Activated CD4-positive, alpha-beta T cell treated with anti-CD3 and anti-CD28 coated beads for 36 hours (primary cell): ENCODE measurements around the gene LHPP. TPM values are rescaled to one million over a fixed set of nuclear protein-coding genes. Genes with fewer than 3 reads are reported as not detected.
"Not testable (repeated sequence)": the region's sequence is repeated elsewhere in the genome, so short reads cannot be mapped to it uniquely, and the experiment has no call there.

Experiments
- ATAC-seq: fragments of 200-7000 bp; cut with Tn5 transposase; one replicate; pipeline ENCODE4 v1.10.0; 2021; ENCODE audit warnings: mild to moderate bottlenecking, moderate library complexity
- CTCF ChIA-PET: fragments of 350-600 bp; sonication (Branson Sonifier 250); formaldehyde crosslinking; loops from one replicate; lab custom pipeline; 2021; ENCODE audit warnings: antibody characterized with exemption; lab: Charles Lee
- POLR2A ChIA-PET: fragments of 350-600 bp; sonication (Branson Sonifier 250); formaldehyde crosslinking; loops from one replicate; lab custom pipeline; 2021; ENCODE audit warnings: antibody characterized with exemption, inconsistent platforms; lab: Charles Lee
- DNase-seq: peaks from one replicate; pipeline ENCODE4 v3.0.0-alpha.2; 2020
- H3K27ac Mint-ChIP-seq: one replicate; pipeline ENCODE4 v1.8.0; 2021; ENCODE audit warnings: mixed read lengths
- H3K27me3 Mint-ChIP-seq: one replicate; pipeline ENCODE4 v1.8.0; 2021; ENCODE audit warnings: mixed read lengths
- H3K36me3 Mint-ChIP-seq: one replicate; pipeline ENCODE4 v1.8.0; 2021; ENCODE audit warnings: low read depth, mixed read lengths
- H3K4me1 Mint-ChIP-seq: one replicate; pipeline ENCODE4 v1.8.0; 2021; ENCODE audit warnings: mixed read lengths
- H3K4me3 Mint-ChIP-seq: one replicate; pipeline ENCODE4 v1.8.0; 2021; ENCODE audit warnings: mild to moderate bottlenecking, moderate library complexity, mixed read lengths
- H3K9me3 Mint-ChIP-seq: one replicate; pipeline ENCODE4 v1.8.0; 2021; ENCODE audit warnings: low read depth, mixed read lengths
- intact Hi-C, 2 experiments: fragments of 100-400 bp; cut with DNase I in 1 of 2; cut with micrococcal nuclease in 1 of 2; formaldehyde crosslinking; loops; one replicate each; pipeline versions ENCODE4 v1.14.2 to v1.15.1; 2022 to 2024; cut with DNase I, micrococcal nuclease
- total RNA-seq, 2 experiments: library from RNA; stranded (reverse); gene quantifications; one replicate each; pipeline ENCODE4 v1.2.3, GENCODE V29; 2021

Gene LHPP
- total RNA-seq, 2 experiments from 2014 or later, result 11.5 to 14.0 TPM

DNA sequence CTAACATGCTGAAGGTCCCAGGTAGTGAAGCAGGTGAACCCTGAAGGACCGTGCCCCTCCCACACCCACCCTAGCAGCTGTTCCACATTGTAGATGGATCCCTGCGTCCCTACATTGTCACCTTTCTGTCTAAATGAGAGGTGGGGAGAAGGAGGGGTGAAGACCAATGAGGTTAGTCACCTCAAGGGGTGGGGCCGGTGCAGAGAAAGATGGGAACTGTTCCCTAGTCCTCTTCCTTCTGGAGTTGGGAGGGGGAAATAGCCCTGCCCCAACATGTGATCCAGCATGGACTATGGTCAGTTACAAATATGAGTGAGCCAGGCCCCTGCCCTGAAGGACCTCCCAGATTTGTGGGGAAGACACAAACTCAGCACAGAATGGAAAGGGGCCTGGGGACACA lies 124.5 kb downstream of the LHPP start:
- ChIA-PET CTCF (no interaction called here), POLR2A (no interaction called here)
- Mint-ChIP-seq H3K36me3 (no peaks in the 10 kb centered on the region), H3K27me3 (no peaks in the 10 kb centered on the region), H3K9me3 (no peaks in the 10 kb centered on the region), H3K4me1 (no peaks in the 10 kb centered on the region), H3K27ac (no peak overlapping the region), H3K4me3 (no peak overlapping the region)
- ATAC-seq (no peak), DNase-seq (no peak)
- intact Hi-C loops, result no loop called here

DNA sequence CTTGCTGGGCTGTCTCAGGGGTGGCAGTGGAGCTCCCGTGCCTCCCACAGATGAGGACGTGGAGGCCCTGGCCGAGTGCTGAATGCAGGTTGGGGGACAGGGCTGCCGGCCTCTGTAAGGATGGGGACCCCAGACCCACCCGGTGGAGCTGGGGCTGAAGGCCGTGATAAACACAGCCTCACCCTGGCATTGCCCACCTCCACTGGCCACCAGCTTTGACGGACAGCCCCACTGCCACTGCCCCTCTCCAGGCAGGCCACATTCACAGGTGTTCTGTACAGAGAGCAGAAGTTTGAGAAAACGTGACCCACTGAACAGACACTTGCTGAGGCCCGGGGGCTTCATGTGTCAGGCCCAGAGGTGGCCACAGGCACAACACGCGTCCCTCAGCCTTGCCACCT lies 126.2 kb downstream of the LHPP start:
- ChIA-PET CTCF (interaction anchor here (0.5 to 1.0 kb wide), 2 partner anchors 139 to 212 kb away, joined by 3 read pairs; no protein-coding TSS in a partner anchor), POLR2A (no interaction called here)
- no peak overlapping the region for H3K27ac Mint-ChIP-seq
- no peak overlapping the region for H3K4me3 Mint-ChIP-seq
- ATAC-seq (no peak), DNase-seq (no peak)
- no peaks in the 10 kb centered on the region for H3K27me3 Mint-ChIP-seq
- H3K36me3 Mint-ChIP-seq, result no peaks in the 10 kb centered on the region
- H3K9me3 Mint-ChIP-seq, result no peaks in the 10 kb centered on the region
- no peaks in the 10 kb centered on the region for H3K4me1 Mint-ChIP-seq
- intact Hi-C loops, result no loop called here

DNA sequence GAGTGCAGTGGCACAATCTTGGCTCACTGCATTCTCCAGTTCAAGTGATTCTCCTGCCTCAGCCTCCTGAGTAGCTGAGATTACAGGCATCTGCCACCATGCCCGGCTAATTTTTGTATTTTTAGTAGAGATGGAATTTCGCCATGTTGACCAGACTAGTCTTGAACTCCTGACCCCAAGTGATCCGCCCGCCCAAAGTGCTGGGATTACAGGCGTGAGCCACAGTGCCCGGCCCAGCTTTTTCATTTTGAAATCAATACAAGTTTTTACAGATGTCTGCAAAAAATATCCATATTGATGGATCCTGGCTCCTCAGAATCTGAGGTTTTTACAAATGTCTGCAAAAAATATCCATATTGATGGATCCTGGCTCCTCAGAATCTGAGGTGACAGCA lies 126.7 kb downstream of the LHPP start:
- H3K36me3 Mint-ChIP-seq, DNase-seq, POLR2A ChIA-PET, H3K4me1 Mint-ChIP-seq, H3K27ac Mint-ChIP-seq, H3K27me3 Mint-ChIP-seq, intact Hi-C loops, ATAC-seq, H3K4me3 Mint-ChIP-seq, H3K9me3 Mint-ChIP-seq: not testable (repeated sequence)
- CTCF ChIA-PET, result interaction anchor here (0.5 kb wide), 2 partner anchors 26 to 211 kb away, joined by 3 read pairs; no protein-coding TSS in a partner anchor

DNA sequence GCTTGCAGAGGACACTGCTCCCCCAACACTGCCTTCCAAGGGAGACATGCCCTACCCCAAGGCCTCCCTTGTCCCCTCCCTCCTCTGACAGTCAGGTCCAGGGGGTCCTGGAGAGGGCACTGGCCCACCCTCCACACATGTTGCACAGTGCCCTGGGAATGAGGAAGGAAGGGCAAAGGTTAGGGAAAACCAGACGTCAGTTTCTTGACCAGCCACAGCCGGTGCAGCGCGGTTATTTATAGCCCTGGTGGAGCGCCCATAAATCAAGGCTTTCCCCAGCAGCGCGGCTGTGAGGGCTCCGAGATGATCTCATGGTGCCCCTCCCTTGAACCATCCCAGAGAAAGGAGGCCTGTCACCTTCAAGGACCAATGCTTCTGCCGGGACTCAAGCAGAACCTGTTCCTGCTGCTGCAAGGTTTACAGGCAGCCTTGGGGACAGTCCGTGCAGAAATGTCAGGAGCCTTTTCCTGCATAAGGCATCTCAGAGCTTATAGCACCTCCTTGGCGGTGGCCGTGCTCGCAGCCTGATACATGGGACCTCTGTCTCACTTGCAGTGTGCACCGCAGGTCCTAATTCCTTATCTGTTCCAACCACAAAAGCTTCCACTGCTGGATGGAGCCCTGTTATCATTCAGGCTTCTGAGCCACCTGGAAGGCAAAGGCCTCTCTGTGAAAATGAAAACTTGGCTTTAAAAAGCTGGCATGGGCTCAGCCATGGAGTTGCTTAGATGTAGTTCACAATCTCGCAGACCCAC lies 127.3 kb downstream of the LHPP start:
- Mint-ChIP-seq H3K4me3 (no peak overlapping the region), H3K4me1 (no peaks in the 10 kb centered on the region), H3K9me3 (no peaks in the 10 kb centered on the region), H3K27ac (no peak overlapping the region), H3K27me3 (no peaks in the 10 kb centered on the region), H3K36me3 (no peaks in the 10 kb centered on the region)
- intact Hi-C loops, result no loop called here
- DNase-seq (no peak), ATAC-seq (no peak)
- CTCF ChIA-PET, result interaction anchor here (0.5 kb wide), 1 partner anchor 26 kb away, joined by 3 read pairs; no protein-coding TSS in a partner anchor
- POLR2A ChIA-PET, result no interaction called here

DNA sequence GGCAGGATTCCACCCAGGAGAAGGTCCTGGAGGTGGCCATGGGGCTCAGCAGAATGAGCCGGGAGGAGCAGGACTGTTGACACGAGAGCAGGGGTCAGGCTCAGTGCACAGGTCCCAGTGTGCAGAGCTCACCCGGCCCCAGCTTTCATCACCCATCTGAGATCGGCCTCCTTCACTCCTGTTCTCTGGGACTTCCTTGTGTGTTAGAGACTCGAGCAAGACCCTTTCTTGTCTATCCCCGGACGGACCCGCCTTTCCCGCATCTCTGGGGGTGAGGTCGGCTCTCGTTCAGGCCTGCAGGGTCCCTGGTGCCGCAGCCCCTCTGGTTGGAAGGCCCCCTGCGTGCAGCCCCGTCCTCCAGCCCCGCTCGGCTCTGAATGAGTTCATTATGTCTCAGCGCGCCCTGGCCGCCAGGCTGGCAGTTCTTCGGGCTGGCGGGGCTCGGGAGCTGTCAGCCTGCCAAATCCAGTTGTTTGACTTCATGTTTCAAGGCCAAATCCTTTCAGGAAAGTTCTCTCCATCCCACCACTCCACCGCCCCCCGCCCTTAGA lies 127.9 kb downstream of the LHPP start:
- ChIA-PET CTCF (no interaction called here), POLR2A (no interaction called here)
- Mint-ChIP-seq H3K9me3 (no peaks in the 10 kb centered on the region), H3K36me3 (no peaks in the 10 kb centered on the region), H3K27me3 (no peaks in the 10 kb centered on the region), H3K4me1 (no peaks in the 10 kb centered on the region), H3K27ac (no peak overlapping the region), H3K4me3 (no peak overlapping the region)
- no peak for DNase-seq
- ATAC-seq, result no peak
- intact Hi-C loops, result no loop called here

DNA sequence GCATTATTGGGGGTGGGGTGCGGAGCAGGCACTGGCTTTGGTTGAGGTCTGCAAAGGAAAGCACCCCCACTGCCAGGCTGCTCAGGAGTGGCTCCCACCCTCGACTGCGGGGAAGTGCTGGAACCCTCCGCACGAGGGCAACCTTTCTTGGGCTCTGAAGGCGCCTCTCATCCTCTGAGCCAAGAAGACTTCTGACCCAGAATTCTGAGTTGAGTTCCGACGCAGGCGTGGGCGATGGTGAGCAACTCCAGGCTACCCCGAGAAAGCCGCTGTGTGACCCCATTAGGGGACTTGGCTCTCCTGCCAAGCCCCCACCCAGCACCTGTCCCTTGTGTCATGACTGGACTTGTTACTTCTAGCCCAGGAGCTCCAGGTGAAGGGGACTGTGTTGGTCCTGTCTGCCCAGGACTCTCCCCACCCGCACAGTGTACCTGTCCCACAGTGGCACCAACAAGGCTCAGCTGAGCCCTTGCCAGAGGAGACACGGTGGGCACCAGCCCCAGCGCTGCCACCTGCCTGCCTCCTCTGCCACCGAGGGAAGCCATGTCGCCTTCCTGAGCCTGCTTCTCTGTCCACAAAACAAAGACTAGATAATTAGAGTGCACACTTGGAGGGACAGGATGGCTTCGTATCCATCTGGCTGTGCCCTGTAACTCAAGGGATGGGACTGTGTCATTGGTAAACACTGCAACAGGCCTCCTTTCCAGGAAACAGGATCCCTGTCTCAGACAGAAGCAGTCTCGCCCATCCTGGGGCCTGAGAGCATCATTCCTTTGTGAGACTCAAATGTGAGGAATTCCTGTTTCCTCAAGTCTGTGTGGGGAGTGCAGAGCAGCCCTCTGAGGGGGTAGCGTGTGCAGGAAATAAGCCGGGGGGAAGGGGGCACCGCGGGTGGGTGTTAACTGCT lies 128.8 kb downstream of the LHPP start:
- CTCF ChIA-PET, result no interaction called here
- H3K36me3 Mint-ChIP-seq, result no peaks in the 10 kb centered on the region
- H3K9me3 Mint-ChIP-seq, result no peaks in the 10 kb centered on the region

DNA sequence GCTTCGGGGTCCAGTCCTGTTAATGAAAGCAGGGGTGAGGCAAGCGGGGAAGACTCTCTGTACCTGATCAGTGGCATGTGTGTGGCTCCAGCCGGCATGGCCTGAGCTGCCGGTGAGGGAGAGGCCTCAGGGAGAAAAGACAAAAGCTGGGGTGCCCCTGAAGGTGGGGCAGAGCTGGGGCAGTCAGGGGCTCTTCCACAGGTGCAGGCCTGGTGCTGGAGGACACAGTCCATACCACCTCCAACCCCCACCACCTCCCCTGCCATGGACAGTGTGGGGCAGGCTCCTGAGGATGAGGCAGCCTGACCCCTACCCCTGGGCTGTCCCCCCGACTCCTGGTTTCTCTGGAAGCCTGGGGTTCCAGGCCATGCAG lies 129.5 kb downstream of the LHPP start:
- Mint-ChIP-seq H3K9me3 (no peaks in the 10 kb centered on the region), H3K27ac (no peak overlapping the region)
- no peak for ATAC-seq

More for the DNA sequence above, 128.8 kb downstream of the LHPP start:
- no peaks in the 10 kb centered on the region for H3K27me3 Mint-ChIP-seq
- no peak overlapping the region for H3K27ac Mint-ChIP-seq
- POLR2A ChIA-PET, result interaction anchor here (0.6 kb wide), 1 partner anchor 82 kb away, joined by 3 read pairs; no protein-coding TSS in a partner anchor
- no peak overlapping the region for H3K4me3 Mint-ChIP-seq
- ATAC-seq, result no peak
- DNase-seq, result no peak
- intact Hi-C loops, result no loop called here
- H3K4me1 Mint-ChIP-seq, result no peaks in the 10 kb centered on the region

DNA sequence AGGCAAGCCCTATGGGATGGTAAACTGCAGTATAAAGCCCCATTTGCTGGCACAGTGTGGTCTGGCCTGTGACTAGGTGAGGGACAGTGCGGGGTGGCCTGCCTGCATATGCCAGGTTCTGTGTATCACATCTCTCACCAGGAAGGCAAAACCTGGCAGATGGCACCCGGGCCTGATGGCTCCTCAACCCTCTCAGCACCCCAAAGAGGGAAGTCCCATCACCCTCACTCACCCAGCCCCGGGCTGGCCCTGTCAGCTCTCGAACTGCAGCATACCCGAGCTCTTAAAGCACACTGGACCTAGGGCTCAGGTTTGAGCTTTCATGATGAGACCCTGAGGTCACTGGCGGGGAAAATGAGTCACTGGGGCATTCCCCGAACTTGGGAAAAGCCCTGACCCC lies 130.5 kb downstream of the LHPP start:
- ChIA-PET CTCF (interaction anchor here (0.6 kb wide), 1 partner anchor 1914 kb away, joined by 3 read pairs; no protein-coding TSS in a partner anchor), POLR2A (no interaction called here)
- Mint-ChIP-seq H3K27me3 (no peaks in the 10 kb centered on the region), H3K36me3 (no peaks in the 10 kb centered on the region), H3K4me1 (no peaks in the 10 kb centered on the region), H3K27ac (no peak overlapping the region), H3K9me3 (no peaks in the 10 kb centered on the region), H3K4me3 (no peak overlapping the region)
- no peak for ATAC-seq
- intact Hi-C loops, result no loop called here
- no peak for DNase-seq

More for the DNA sequence above, 129.5 kb downstream of the LHPP start:
- intact Hi-C loops, result no loop called here
- H3K36me3 Mint-ChIP-seq, result no peaks in the 10 kb centered on the region
- DNase-seq, result no peak
- H3K4me3 Mint-ChIP-seq, result no peak overlapping the region
- no peaks in the 10 kb centered on the region for H3K4me1 Mint-ChIP-seq
- CTCF ChIA-PET, result no interaction called here
- POLR2A ChIA-PET, result no interaction called here
- no peaks in the 10 kb centered on the region for H3K27me3 Mint-ChIP-seq

DNA sequence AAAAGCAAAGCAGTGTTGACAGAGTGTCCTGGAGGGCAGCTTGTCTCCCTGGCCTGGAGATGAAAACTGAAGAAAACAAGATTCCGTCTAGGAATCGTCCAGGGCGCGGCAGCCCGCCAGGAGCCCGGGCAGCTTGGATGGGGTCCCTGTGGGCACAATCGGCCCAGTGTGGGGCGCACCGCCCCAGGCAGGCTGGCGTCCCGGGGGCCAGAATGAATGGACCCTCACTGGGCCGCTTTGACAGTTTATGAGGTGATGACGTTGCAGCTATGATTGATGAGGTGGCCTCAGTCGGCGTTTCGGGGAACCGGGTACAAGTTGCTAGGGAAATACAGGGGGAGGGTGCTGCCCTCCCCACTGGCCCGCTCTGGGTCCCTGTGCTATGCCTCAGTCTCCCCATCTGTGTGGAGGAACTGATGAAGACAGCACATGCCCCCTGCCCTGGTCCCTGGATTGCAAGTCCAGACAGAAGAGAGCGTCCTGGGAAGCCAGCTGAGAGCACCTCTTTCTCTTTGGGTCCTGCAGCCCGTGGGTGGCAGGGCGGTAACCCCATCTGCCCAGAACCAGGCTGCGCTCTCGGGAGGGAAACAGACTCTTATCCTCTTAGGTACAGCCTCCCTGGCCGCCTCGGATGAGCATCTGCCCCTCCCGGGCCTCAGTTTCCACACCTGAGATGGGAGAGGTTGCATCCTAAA lies 131.3 kb downstream of the LHPP start:
- intact Hi-C loops, result no loop called here
- ChIA-PET POLR2A (no interaction called here), CTCF (interaction anchor here (0.6 kb wide), 1 partner anchor 1915 kb away, joined by 3 read pairs; no protein-coding TSS in a partner anchor)

DNA sequence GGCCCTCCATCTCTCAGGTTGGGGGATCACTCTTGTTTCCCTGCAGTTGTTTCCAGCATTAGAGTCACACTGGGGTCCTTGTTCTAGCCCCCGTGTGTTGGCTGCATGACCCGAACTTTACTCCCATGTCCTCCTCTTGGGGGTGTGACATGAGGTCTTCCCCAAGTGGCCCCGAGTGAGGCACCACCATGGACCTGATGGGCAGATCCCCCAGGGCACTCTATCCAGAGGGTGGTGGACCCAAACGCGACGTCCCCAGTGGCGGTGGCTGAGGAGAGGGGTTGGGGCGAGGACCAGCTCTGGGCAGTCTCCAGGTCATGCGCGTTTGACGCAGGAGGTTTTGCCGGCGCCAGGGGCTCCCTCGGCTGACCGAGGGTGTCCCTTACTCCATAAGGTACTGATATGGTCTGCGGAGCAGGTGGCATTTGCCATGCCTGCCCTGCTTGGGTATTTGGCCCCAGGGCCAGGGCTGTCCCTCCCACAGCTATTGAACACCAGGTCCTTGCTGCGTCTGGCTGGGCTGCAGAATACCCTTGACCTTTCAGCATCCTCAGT lies 131.9 kb downstream of the LHPP start:
- DNase-seq, result no peak
- H3K9me3 Mint-ChIP-seq, result no peaks in the 10 kb centered on the region
- no peaks in the 10 kb centered on the region for H3K4me1 Mint-ChIP-seq
- no peak for ATAC-seq
- H3K27me3 Mint-ChIP-seq, result no peaks in the 10 kb centered on the region
- CTCF ChIA-PET, result interaction anchor here (1.1 kb wide), 1 partner anchor 147 kb away, joined by 3 read pairs; no protein-coding TSS in a partner anchor
- no peak overlapping the region for H3K4me3 Mint-ChIP-seq
- no peak overlapping the region for H3K27ac Mint-ChIP-seq
- POLR2A ChIA-PET, result no interaction called here
- intact Hi-C loops, result no loop called here
- no peaks in the 10 kb centered on the region for H3K36me3 Mint-ChIP-seq

More for the DNA sequence above, 131.3 kb downstream of the LHPP start:
- H3K36me3 Mint-ChIP-seq, result no peaks in the 10 kb centered on the region
- H3K27ac Mint-ChIP-seq, result no peak overlapping the region
- DNase-seq, result no peak
- no peaks in the 10 kb centered on the region for H3K27me3 Mint-ChIP-seq
- no peaks in the 10 kb centered on the region for H3K9me3 Mint-ChIP-seq
- no peaks in the 10 kb centered on the region for H3K4me1 Mint-ChIP-seq
- ATAC-seq, result no peak
- H3K4me3 Mint-ChIP-seq, result no peak overlapping the region

DNA sequence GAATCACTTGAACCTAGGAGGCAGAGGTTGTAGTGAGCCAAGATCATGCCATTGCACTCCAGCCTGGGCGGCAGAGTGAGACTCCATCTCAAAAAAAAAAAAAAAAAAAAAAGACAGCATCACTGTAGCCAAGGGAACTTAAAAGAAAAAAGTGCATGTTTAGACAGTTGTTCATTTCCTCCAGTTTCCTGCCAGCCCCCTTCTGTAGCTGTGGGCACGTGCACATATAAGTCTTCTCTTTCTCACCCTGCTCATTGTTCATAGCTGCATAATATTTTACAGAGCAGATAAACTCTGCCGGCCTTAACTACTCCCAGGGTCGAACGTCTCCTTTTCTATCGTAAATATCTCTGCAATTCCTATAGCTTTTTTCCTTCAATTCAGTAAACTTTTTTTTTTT lies 132.6 kb downstream of the LHPP start:
- no peaks in the 10 kb centered on the region for H3K9me3 Mint-ChIP-seq
- H3K36me3 Mint-ChIP-seq, result no peaks in the 10 kb centered on the region
- no peaks in the 10 kb centered on the region for H3K4me1 Mint-ChIP-seq
- intact Hi-C loops, result no loop called here
- H3K4me3 Mint-ChIP-seq, result no peak overlapping the region
- CTCF ChIA-PET, result interaction anchor here (0.6 to 1.1 kb wide), 2 partner anchors 92 to 146 kb away, joined by 3 read pairs; no protein-coding TSS in a partner anchor
- H3K27me3 Mint-ChIP-seq, result no peaks in the 10 kb centered on the region
- POLR2A ChIA-PET, result no interaction called here
- DNase-seq, result no peak
- H3K27ac Mint-ChIP-seq, result no peak overlapping the region
- no peak for ATAC-seq
